ENCODE data around the gene GJA10.

GJA10 gene

GRCh38 chr6:89921691-89922090 is 27.4 kb downstream of the GJA10 start:
- no peak overlapping the region for H3K27ac ChIP-seq
- no peak for TF ChIP-seq CTCF (conservative IDR thresholded peaks at IDR 0.05)
- TF ChIP-seq ZFX (IDR thresholded peaks at IDR 0.05), result no peak

DNA sequence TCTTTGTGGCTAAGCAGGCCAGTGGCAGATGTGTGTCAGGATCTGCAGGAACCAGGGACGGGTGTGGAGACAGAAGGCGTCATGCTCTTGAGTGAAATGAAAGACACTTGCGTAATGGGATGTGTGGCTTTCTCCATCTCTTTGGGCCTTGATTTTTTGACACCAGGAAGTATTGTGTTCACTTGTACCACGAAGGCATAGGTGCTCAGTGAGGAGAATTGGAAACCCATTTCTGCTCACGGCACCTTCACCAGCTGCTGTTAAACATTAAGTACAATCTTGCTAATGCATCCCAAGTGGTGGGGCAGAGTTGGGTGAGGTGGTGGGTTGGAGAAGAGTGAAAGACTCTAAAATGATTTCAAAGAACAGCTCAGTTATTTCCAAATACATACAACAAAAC is 30.0 kb downstream of the GJA10 start:
- H3K27ac ChIP-seq, result no peak overlapping the region
- TF ChIP-seq CTCF (conservative IDR thresholded peaks at IDR 0.05) (no peak), ZFX (IDR thresholded peaks at IDR 0.05) (no peak)

DNA sequence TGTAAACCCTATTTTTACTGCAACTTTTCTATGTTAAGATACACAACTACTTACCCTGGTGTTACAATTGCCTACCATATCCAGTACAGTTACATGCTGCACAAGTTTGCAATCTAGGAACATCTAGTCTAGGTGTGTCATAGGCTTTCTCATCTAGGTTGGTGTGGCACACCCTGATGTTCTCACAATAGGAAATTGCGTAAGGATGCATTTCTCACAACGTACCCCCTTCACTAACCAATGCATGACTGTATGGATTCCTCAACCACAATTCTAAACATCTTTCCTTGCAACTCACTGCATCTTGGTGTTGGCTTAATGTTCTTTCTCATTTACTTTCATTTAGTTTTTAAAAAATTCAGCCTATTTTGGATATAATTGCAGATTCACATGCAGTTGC is 31.6 kb downstream of the GJA10 start:
- TF ChIP-seq ZFX (IDR thresholded peaks at IDR 0.05) (no peak), CTCF (conservative IDR thresholded peaks at IDR 0.05) (no peak)
- no peak overlapping the region for H3K27ac ChIP-seq

GRCh38 chr6:89927264-89927663 is 33.0 kb downstream of the GJA10 start:
- TF ChIP-seq CTCF (conservative IDR thresholded peaks at IDR 0.05), result no peak
- no peak for TF ChIP-seq ZFX (IDR thresholded peaks at IDR 0.05)

DNA sequence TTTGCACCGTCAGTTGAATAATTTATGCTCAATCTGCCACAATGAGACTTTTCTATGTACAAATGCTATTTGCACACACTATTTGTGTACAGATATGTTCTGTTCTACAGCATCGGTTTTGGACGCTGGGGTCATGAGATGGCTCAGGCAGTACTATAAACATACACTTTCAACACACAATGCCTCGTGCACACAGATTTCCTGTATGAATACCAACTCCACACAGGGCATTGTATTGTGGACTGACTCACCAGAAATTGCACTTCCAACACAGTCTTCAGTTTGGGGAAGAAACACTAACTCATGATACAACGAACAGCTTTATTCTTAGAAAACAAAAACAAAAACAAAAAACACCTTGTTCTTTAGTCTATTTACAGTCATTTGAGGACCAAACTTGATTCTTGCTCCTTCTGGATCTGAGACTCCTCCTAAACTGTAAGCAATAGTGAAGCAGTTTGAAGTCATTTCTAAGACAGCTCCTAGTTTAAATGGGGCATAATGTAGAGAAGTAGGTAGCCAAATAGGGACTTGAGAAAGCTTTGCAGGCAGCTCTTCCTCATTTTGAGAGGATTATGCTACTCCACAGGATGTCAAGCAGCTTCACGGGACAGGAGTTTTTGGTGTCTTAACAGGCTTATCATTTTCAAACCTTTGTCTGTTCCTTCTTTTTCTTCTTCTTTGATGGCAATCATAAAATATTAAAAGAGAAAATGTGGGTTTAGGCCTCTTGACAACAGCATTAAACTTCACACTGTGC is 33.7 kb downstream of the GJA10 start:
- no peak for TF ChIP-seq CTCF (conservative IDR thresholded peaks at IDR 0.05)
- TF ChIP-seq ZFX (IDR thresholded peaks at IDR 0.05), result no peak
- no peak overlapping the region for H3K27ac ChIP-seq

More at GRCh38 chr6:89927264-89927663, 33.0 kb downstream of the GJA10 start:
- no peak overlapping the region for H3K27ac ChIP-seq

- H3K27ac ChIP-seq, result no peak overlapping the region
Measured at GRCh38 chr6:89928604-89929003, 34.3 kb downstream of the GJA10 start.

More at GRCh38 chr6:89928604-89929003, 34.3 kb downstream of the GJA10 start:
- no peak for TF ChIP-seq ZFX (IDR thresholded peaks at IDR 0.05)
- no peak for TF ChIP-seq CTCF (conservative IDR thresholded peaks at IDR 0.05)

All from C4-2B (cell line).